ENCODE measurements around the gene FMR1NB. TPM values are rescaled to one million over a fixed set of nuclear protein-coding genes. Genes with fewer than 3 reads are reported as not detected.

Gene FMR1NB
- total RNA-seq, 2 donors from 2014 or later = not detected

- Histone ChIP-seq H3K27ac (no peak overlapping the region), H3K36me3 (no peaks in the 10 kb centered on the region), H3K4me3 (no peak overlapping the region), H3K9me3 (no peaks in the 10 kb centered on the region), H3K27me3 (replicated peaks; ENCODE audit: insufficient read depth) (no peaks in the 10 kb centered on the region), H3K4me1 (ENCODE audit: control insufficient read depth in 1 of 2, low read depth in 2 of 2) (no peaks in the 10 kb centered on the region)
- no peak for ATAC-seq (ENCODE audit: insufficient number of reproducible peaks, low FRiP score, low read depth)
- no peak for DNase-seq (ENCODE audit: low spot score)
- no peak for TF ChIP-seq CTCF (IDR thresholded peaks at IDR 0.05)
Measured at GRCh38 chrX:148067285-148067684, 86.1 kb downstream of the FMR1NB start.

- no peak for ATAC-seq (ENCODE audit: insufficient number of reproducible peaks, low FRiP score, low read depth)
- Histone ChIP-seq H3K4me1 (ENCODE audit: control insufficient read depth in 1 of 2, low read depth in 2 of 2) (no peaks in the 10 kb centered on the region), H3K27ac (no peak overlapping the region), H3K9me3 (no peaks in the 10 kb centered on the region), H3K27me3 (replicated peaks; ENCODE audit: insufficient read depth) (no peaks in the 10 kb centered on the region), H3K36me3 (no peaks in the 10 kb centered on the region), H3K4me3 (no peak overlapping the region)
- no peak for TF ChIP-seq CTCF (IDR thresholded peaks at IDR 0.05)
- DNase-seq (ENCODE audit: low spot score) = no peak
Measured at GRCh38 chrX:148069759-148070503, 88.8 kb downstream of the FMR1NB start.

GRCh38 chrX:148070504-148070877 lies 89.4 kb downstream of the FMR1NB start:
- no peak overlapping the region for H3K27ac ChIP-seq
- no peaks in the 10 kb centered on the region for H3K27me3 ChIP-seq (replicated peaks; ENCODE audit: insufficient read depth)
- no peaks in the 10 kb centered on the region for H3K36me3 ChIP-seq
- TF ChIP-seq CTCF (IDR thresholded peaks at IDR 0.05) = no peak
- no peak for ATAC-seq (ENCODE audit: insufficient number of reproducible peaks, low FRiP score, low read depth)
- H3K4me3 ChIP-seq = no peak overlapping the region
- no peak for DNase-seq (ENCODE audit: low spot score)
- H3K4me1 ChIP-seq (ENCODE audit: control insufficient read depth in 1 of 2, low read depth in 2 of 2) = no peaks in the 10 kb centered on the region
- H3K9me3 ChIP-seq = no peaks in the 10 kb centered on the region

Other genes with a start within 250 kb of the FMR1NB start
- gene FMR1, start 69.4 kb upstream of the FMR1NB start, total RNA-seq = 10 to 100 TPM; 31.8 to 44.3 TPM